ENCODE measurements around the gene GPR180.
A peak's percentile ranks its signal among the peaks of the same experiment; 100 is the strongest.

The GPR180 gene

DNA sequence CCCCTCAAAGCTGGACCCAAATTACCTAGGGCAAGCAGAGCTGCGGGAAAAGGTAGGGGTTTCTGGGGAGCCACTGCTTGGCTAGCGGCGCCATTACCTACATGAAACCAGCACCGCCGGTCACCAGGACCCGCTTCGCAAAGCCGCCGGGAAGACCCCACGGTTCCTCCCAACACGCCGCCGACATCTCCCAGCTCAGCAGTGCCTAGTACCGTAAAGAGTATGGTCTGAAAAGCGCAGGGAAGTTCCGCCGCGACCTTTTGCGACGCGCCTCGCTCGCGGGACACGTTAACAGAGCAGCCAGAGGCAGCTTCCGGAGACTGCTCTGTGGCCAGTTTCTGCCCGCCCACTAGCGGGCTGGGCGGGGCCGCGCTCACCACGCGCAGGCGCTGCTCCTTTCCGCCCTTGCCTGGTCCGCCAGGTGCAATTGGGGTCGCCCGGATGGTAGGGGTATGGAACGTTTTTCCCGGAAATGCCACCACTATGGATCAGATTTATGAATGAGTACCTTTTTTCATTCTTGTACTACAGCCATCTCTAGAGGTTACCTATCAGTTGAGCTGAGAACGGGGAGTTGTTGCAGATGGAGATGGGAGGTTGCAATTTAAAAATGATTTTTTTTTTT, 5.6 kb upstream of the GPR180 start, which contains the start of gene TGDS:
Gene TGDS, minus strand, starts transcription at position 203 of the 625 bp plus-strand sequence. Its CDS starts 16 bp downstream, at position 187.
- Histone ChIP-seq H3K9me3 (ENCODE audit: control insufficient read depth, low read length) (peaks cover 8% of the 10 kb centered on the region), H3K27ac (ENCODE audit: low read depth, low read length, severe bottlenecking) (no peak within 1 kb of the TSS)
- WGBS, 2 experiments (ENCODE audit: insufficient coverage in 2 of 2): 1 to 2% methylated on average over 25 to 27 of the region's 41 CpGs

GRCh38 chr13:94596575-94596971, 5.1 kb upstream of the GPR180 start:
- no peak overlapping the region for H3K27ac ChIP-seq (ENCODE audit: low read depth, low read length, severe bottlenecking)
- peaks cover 12% of the 10 kb centered on the region for H3K4me1 ChIP-seq (ENCODE audit: control insufficient read depth, insufficient read depth, low read length, poor library complexity, severe bottlenecking)
- H3K36me3 ChIP-seq (ENCODE audit: control insufficient read depth, insufficient read depth, low read length): peaks cover 11% of the 10 kb centered on the region
- peaks cover 8% of the 10 kb centered on the region for H3K9me3 ChIP-seq (ENCODE audit: control insufficient read depth, low read length)
- 81% methylated on average over 12 to 16 of the region's 20 CpGs for WGBS, 2 experiments (ENCODE audit: insufficient coverage in 2 of 2)
- peak overlapping the region; percentile 99 for H3K4me3 ChIP-seq (ENCODE audit: extremely low read depth, insufficient read depth, low read length, poor library complexity, severe bottlenecking)

More for the DNA sequence above, 5.6 kb upstream of the GPR180 start, which contains the start of gene TGDS:
- H3K36me3 ChIP-seq (ENCODE audit: control insufficient read depth, insufficient read depth, low read length): peaks cover 15% of the 10 kb centered on the region
- H3K4me3 ChIP-seq (ENCODE audit: extremely low read depth, insufficient read depth, low read length, poor library complexity, severe bottlenecking): peak within 1 kb of the TSS; percentile 99
- H3K4me1 ChIP-seq (ENCODE audit: control insufficient read depth, insufficient read depth, low read length, poor library complexity, severe bottlenecking): peaks cover 12% of the 10 kb centered on the region

GRCh38 chr13:94598281-94598680, 3.4 kb upstream of the GPR180 start:
- Histone ChIP-seq H3K4me1 (ENCODE audit: control insufficient read depth, insufficient read depth, low read length, poor library complexity, severe bottlenecking) (peaks cover 12% of the 10 kb centered on the region), H3K36me3 (ENCODE audit: control insufficient read depth, insufficient read depth, low read length) (no peaks in the 10 kb centered on the region), H3K9me3 (ENCODE audit: control insufficient read depth, low read length) (peaks cover 8% of the 10 kb centered on the region), H3K4me3 (ENCODE audit: extremely low read depth, insufficient read depth, low read length, poor library complexity, severe bottlenecking) (no peak overlapping the region), H3K27ac (ENCODE audit: low read depth, low read length, severe bottlenecking) (no peak overlapping the region)
- WGBS, 2 experiments (ENCODE audit: insufficient coverage in 2 of 2): 89% methylated on average over 3 of the region's 3 CpGs; no CpG with 5 or more reads in 1 of the 2 experiments

DNA sequence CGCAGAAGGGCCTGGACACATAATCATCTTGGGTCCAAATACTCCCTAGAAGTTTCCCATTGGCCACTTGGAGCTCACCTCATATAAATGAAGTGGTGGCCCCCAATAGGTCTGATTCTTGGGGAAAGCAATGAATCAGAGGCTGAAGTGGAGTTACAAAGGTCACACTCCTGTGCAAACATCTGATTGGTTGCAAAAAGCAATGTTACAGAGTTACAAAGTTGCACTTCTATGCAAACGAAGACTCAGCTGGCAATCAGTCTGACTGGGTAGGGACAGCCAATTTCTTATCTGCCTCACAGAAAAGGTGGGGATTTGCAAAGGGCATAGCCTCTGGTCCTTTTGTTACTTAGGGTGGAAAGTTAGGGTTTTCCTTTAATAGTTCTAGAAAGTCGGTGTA, 1.8 kb upstream of the GPR180 start:
- no peak overlapping the region for H3K27ac ChIP-seq (ENCODE audit: low read depth, low read length, severe bottlenecking)
- H3K9me3 ChIP-seq (ENCODE audit: control insufficient read depth, low read length): peaks cover 8% of the 10 kb centered on the region
- H3K4me1 ChIP-seq (ENCODE audit: control insufficient read depth, insufficient read depth, low read length, poor library complexity, severe bottlenecking): peaks cover 5% of the 10 kb centered on the region
- WGBS, 2 experiments (ENCODE audit: insufficient coverage in 2 of 2): 83 to 92% methylated on average over 2 to 3 of the region's 3 CpGs
- no peak overlapping the region for H3K4me3 ChIP-seq (ENCODE audit: extremely low read depth, insufficient read depth, low read length, poor library complexity, severe bottlenecking)
- no peaks in the 10 kb centered on the region for H3K36me3 ChIP-seq (ENCODE audit: control insufficient read depth, insufficient read depth, low read length)

DNA sequence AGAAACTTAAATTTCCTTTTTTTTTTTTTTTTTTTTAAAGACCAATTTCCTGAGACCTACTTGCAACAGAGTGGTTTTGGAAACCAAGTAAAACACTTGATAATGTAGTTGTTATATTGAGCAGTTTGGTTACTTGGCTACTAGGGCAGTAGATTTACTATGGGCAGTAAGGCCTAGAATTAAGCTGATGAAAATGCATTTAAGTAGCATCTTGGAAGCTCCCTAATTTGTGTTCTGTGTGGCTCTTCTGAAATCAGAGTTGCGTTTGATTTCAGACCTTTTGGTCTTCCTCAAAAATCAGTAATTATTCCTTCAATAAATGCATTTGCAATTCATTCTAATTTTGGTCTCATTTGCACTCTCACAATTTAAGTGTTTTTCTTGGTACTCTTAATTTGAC, 810 bp downstream of the GPR180 start:
- Histone ChIP-seq H3K4me3 (ENCODE audit: extremely low read depth, insufficient read depth, low read length, poor library complexity, severe bottlenecking) (peak overlapping the region; percentile 68), H3K9me3 (ENCODE audit: control insufficient read depth, low read length) (peaks cover 8% of the 10 kb centered on the region), H3K36me3 (ENCODE audit: control insufficient read depth, insufficient read depth, low read length) (peaks cover 18% of the 10 kb centered on the region), H3K4me1 (ENCODE audit: control insufficient read depth, insufficient read depth, low read length, poor library complexity, severe bottlenecking) (no peaks in the 10 kb centered on the region), H3K27ac (ENCODE audit: low read depth, low read length, severe bottlenecking) (no peak overlapping the region)
- WGBS, 2 experiments (ENCODE audit: insufficient coverage in 2 of 2): 71% methylated on average over 1 of the region's 1 CpG; no CpG with 5 or more reads in 1 of the 2 experiments

- Histone ChIP-seq H3K36me3 (ENCODE audit: control insufficient read depth, insufficient read depth, low read length) (peaks cover 41% of the 10 kb centered on the region), H3K4me1 (ENCODE audit: control insufficient read depth, insufficient read depth, low read length, poor library complexity, severe bottlenecking) (no peaks in the 10 kb centered on the region), H3K4me3 (ENCODE audit: extremely low read depth, insufficient read depth, low read length, poor library complexity, severe bottlenecking) (no peak overlapping the region), H3K9me3 (ENCODE audit: control insufficient read depth, low read length) (no peaks in the 10 kb centered on the region), H3K27ac (ENCODE audit: low read depth, low read length, severe bottlenecking) (no peak overlapping the region)
- 93 to 96% methylated on average over 4 of the region's 4 CpGs for WGBS, 2 experiments (ENCODE audit: insufficient coverage in 2 of 2)
Measured at GRCh38 chr13:94607056-94607455, 5.4 kb downstream of the GPR180 start.

DNA sequence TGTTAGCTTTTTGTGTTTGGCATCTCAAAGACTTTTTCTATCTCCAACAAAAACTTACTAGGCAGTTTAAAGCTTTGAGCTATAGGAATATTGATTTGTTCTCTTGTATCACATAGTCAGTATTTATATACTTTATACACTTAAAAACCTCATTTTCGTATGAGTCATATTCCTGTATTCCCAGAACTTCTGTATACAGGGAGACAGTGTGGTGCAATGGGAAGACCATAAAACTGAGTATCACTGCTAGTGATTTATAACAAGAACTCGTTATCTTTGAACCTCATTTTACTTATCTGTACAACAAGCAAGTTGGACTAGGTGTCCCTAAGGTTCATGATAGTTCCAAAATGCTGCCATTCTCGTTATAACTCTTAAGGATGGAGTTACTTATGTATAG, 6.3 kb downstream of the GPR180 start:
- WGBS, 2 experiments (ENCODE audit: insufficient coverage in 2 of 2): no CpG with 5 or more reads among the region's 3 CpGs
- Histone ChIP-seq H3K4me1 (ENCODE audit: control insufficient read depth, insufficient read depth, low read length, poor library complexity, severe bottlenecking) (no peaks in the 10 kb centered on the region), H3K27ac (ENCODE audit: low read depth, low read length, severe bottlenecking) (no peak overlapping the region), H3K36me3 (ENCODE audit: control insufficient read depth, insufficient read depth, low read length) (peaks cover 43% of the 10 kb centered on the region), H3K9me3 (ENCODE audit: control insufficient read depth, low read length) (no peaks in the 10 kb centered on the region), H3K4me3 (ENCODE audit: extremely low read depth, insufficient read depth, low read length, poor library complexity, severe bottlenecking) (no peak overlapping the region)

DNA sequence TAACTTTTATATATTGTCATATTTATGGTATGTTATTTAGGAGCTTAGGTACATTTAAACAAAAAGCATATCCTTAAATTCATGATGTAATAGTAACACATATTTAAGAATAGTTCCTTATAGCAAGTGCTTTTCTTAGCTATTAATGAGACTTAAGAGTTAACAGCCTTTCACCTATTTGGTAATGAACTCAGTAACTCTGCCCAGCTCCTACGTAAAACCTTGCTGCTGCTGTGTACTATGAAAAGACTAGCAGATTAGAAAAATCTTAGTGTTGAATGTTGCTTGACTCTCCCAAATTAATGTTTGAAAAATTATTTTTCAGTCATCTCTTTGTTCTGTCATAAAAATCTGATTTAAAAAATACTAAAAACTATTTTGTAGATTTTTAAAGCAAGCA, 6.9 kb downstream of the GPR180 start:
- WGBS, 2 experiments (ENCODE audit: insufficient coverage in 2 of 2): no CpG with 5 or more reads among the region's 1 CpG
- Histone ChIP-seq H3K4me3 (ENCODE audit: extremely low read depth, insufficient read depth, low read length, poor library complexity, severe bottlenecking) (no peak overlapping the region), H3K4me1 (ENCODE audit: control insufficient read depth, insufficient read depth, low read length, poor library complexity, severe bottlenecking) (no peaks in the 10 kb centered on the region), H3K27ac (ENCODE audit: low read depth, low read length, severe bottlenecking) (no peak overlapping the region), H3K36me3 (ENCODE audit: control insufficient read depth, insufficient read depth, low read length) (peaks cover 48% of the 10 kb centered on the region), H3K9me3 (ENCODE audit: control insufficient read depth, low read length) (no peaks in the 10 kb centered on the region)

DNA sequence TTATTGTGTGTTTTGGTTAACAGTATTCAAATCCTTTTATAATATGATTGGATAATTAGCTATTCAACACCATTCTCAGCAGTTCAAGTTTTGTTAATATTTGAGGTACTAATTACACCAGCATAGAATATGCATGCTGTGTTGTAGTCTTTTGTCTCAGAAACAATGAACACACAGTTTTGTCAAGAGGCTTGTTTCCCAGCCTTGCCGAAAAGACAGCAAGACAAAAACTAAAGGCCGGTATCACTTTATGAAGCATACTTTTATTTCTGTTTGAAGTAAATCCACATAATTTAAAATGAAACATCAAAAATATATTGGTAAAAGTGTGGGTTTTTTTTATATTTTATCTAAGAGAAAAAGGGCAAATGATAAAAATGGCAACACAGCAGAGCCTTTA, 7.5 kb downstream of the GPR180 start:
- Histone ChIP-seq H3K27ac (ENCODE audit: low read depth, low read length, severe bottlenecking) (no peak overlapping the region), H3K4me1 (ENCODE audit: control insufficient read depth, insufficient read depth, low read length, poor library complexity, severe bottlenecking) (no peaks in the 10 kb centered on the region), H3K36me3 (ENCODE audit: control insufficient read depth, insufficient read depth, low read length) (peaks cover 54% of the 10 kb centered on the region), H3K9me3 (ENCODE audit: control insufficient read depth, low read length) (no peaks in the 10 kb centered on the region), H3K4me3 (ENCODE audit: extremely low read depth, insufficient read depth, low read length, poor library complexity, severe bottlenecking) (no peak overlapping the region)
- no CpG with 5 or more reads among the region's 2 CpGs for WGBS, 2 experiments (ENCODE audit: insufficient coverage in 2 of 2)

GRCh38 chr13:94610475-94610874, 8.8 kb downstream of the GPR180 start:
- no peaks in the 10 kb centered on the region for H3K4me1 ChIP-seq (ENCODE audit: control insufficient read depth, insufficient read depth, low read length, poor library complexity, severe bottlenecking)
- peaks cover 56% of the 10 kb centered on the region for H3K36me3 ChIP-seq (ENCODE audit: control insufficient read depth, insufficient read depth, low read length)
- 94 to 100% methylated on average over 1 to 3 of the region's 5 CpGs for WGBS, 2 experiments (ENCODE audit: insufficient coverage in 2 of 2)
- no peak overlapping the region for H3K27ac ChIP-seq (ENCODE audit: low read depth, low read length, severe bottlenecking)
- H3K9me3 ChIP-seq (ENCODE audit: control insufficient read depth, low read length): no peaks in the 10 kb centered on the region
- no peak overlapping the region for H3K4me3 ChIP-seq (ENCODE audit: extremely low read depth, insufficient read depth, low read length, poor library complexity, severe bottlenecking)

GRCh38 chr13:94612050-94612449, 10.4 kb downstream of the GPR180 start:
- H3K4me1 ChIP-seq (ENCODE audit: control insufficient read depth, insufficient read depth, low read length, poor library complexity, severe bottlenecking): no peaks in the 10 kb centered on the region
- no peak overlapping the region for H3K27ac ChIP-seq (ENCODE audit: low read depth, low read length, severe bottlenecking)
- WGBS, 2 experiments (ENCODE audit: insufficient coverage in 2 of 2): 90% methylated on average over 3 of the region's 4 CpGs; no CpG with 5 or more reads in 1 of the 2 experiments
- peaks cover 42% of the 10 kb centered on the region for H3K36me3 ChIP-seq (ENCODE audit: control insufficient read depth, insufficient read depth, low read length)
- H3K9me3 ChIP-seq (ENCODE audit: control insufficient read depth, low read length): no peaks in the 10 kb centered on the region
- no peak overlapping the region for H3K4me3 ChIP-seq (ENCODE audit: extremely low read depth, insufficient read depth, low read length, poor library complexity, severe bottlenecking)
